Activated CD4-positive, alpha-beta memory T cell treated with anti-CD3 and anti-CD28 coated beads, Interleukin-2, amount 10 ng/mL, durations not matched to agents 7 days and 5 days (primary cell): ENCODE measurements around the gene CEBPE. TPM values are rescaled to one million over a fixed set of nuclear protein-coding genes. Genes with fewer than 3 reads are reported as not detected.

ENCODE experiments used
- CTCF ChIA-PET: fragments of 350-600 bp; sonication (Branson Sonifier 250); formaldehyde crosslinking; loops from one replicate; lab custom pipeline; 2021; ENCODE audit warnings: antibody characterized with exemption, inconsistent platforms; lab: Charles Lee
- POLR2A ChIA-PET: fragments of 350-600 bp; sonication (Branson Sonifier 250); formaldehyde crosslinking; loops from one replicate; lab custom pipeline; 2021; ENCODE audit warnings: antibody characterized with exemption; lab: Charles Lee
- DNase-seq: peaks from one replicate; pipeline ENCODE4 v3.0.0-alpha.2; 2020
- H3K27ac Mint-ChIP-seq: one replicate; pipeline ENCODE4 v1.8.0; 2021; ENCODE audit warnings: mild to moderate bottlenecking, mixed read lengths
- H3K27me3 Mint-ChIP-seq: one replicate; pipeline ENCODE4 v1.8.0; 2021; ENCODE audit warnings: mixed read lengths
- H3K36me3 Mint-ChIP-seq: one replicate; pipeline ENCODE4 v1.8.0; 2021; ENCODE audit warnings: low read depth, mixed read lengths
- H3K4me1 Mint-ChIP-seq: one replicate; pipeline ENCODE4 v1.8.0; 2021; ENCODE audit warnings: mixed read lengths
- H3K4me3 Mint-ChIP-seq: one replicate; pipeline ENCODE4 v1.8.0; 2021; ENCODE audit warnings: mild to moderate bottlenecking, mixed read lengths
- H3K9me3 Mint-ChIP-seq: one replicate; pipeline ENCODE4 v1.8.0; 2021; ENCODE audit warnings: mixed read lengths
- total RNA-seq, 2 experiments: library from RNA; stranded (reverse); gene quantifications; one replicate each; pipeline ENCODE4 v1.2.3, GENCODE V29; 2021

CEBPE gene
- total RNA-seq, 2 experiments from 2014 or later = 0.25 to 0.83 TPM

- H3K4me3 Mint-ChIP-seq = no peak overlapping the region
- CTCF ChIA-PET = interaction anchor here (1.5 kb wide), 1 partner anchor 33 kb away, joined by 5 read pairs; no protein-coding TSS in a partner anchor
- H3K4me1 Mint-ChIP-seq = peaks cover 3% of the 10 kb centered on the region
Measured at GRCh38 chr14:23153851-23154796, 35.1 kb upstream of the CEBPE start.

GRCh38 chr14:23151342-23151741, 32.3 kb upstream of the CEBPE start:
- ChIA-PET POLR2A (no interaction called here), CTCF (interaction anchor here (2.1 kb wide), 1 partner anchor 31 kb away, joined by 7 read pairs; no protein-coding TSS in a partner anchor)
- Mint-ChIP-seq H3K27ac (no peak overlapping the region), H3K36me3 (no peaks in the 10 kb centered on the region), H3K4me3 (no peak overlapping the region), H3K4me1 (peaks cover 6% of the 10 kb centered on the region), H3K27me3 (peaks cover 11% of the 10 kb centered on the region), H3K9me3 (no peaks in the 10 kb centered on the region)
- DNase-seq = no peak

More at GRCh38 chr14:23153851-23154796, 35.1 kb upstream of the CEBPE start:
- Mint-ChIP-seq H3K9me3 (no peaks in the 10 kb centered on the region), H3K27me3 (peaks cover 11% of the 10 kb centered on the region), H3K36me3 (no peaks in the 10 kb centered on the region), H3K27ac (no peak overlapping the region)
- no peak for DNase-seq
- POLR2A ChIA-PET = no interaction called here

GRCh38 chr14:23149745-23150144, 30.7 kb upstream of the CEBPE start:
- POLR2A ChIA-PET = interaction anchor here (0.6 kb wide), 1 partner anchor 29 kb away, joined by 3 read pairs; no protein-coding TSS in a partner anchor
- Mint-ChIP-seq H3K4me1 (peaks cover 8% of the 10 kb centered on the region), H3K9me3 (no peaks in the 10 kb centered on the region), H3K27me3 (peaks cover 11% of the 10 kb centered on the region), H3K27ac (no peak overlapping the region), H3K4me3 (no peak overlapping the region), H3K36me3 (no peaks in the 10 kb centered on the region)
- no peak for DNase-seq
- CTCF ChIA-PET = interaction anchor here (0.9 kb wide), 1 partner anchor 29 kb away, joined by 3 read pairs; no protein-coding TSS in a partner anchor

GRCh38 chr14:23148591-23149249, 29.7 kb upstream of the CEBPE start:
- ChIA-PET CTCF (interaction anchor here (0.9 kb wide), 1 partner anchor 28 kb away, joined by 3 read pairs; no protein-coding TSS in a partner anchor), POLR2A (no interaction called here)
- Mint-ChIP-seq H3K4me3 (no peak overlapping the region), H3K27ac (no peak overlapping the region), H3K9me3 (no peaks in the 10 kb centered on the region), H3K27me3 (peaks cover 12% of the 10 kb centered on the region), H3K4me1 (peaks cover 7% of the 10 kb centered on the region), H3K36me3 (no peaks in the 10 kb centered on the region)
- no peak for DNase-seq

- ChIA-PET POLR2A (no interaction called here), CTCF (no interaction called here)
- Mint-ChIP-seq H3K4me1 (peaks cover 6% of the 10 kb centered on the region), H3K36me3 (no peaks in the 10 kb centered on the region), H3K27me3 (peaks cover 10% of the 10 kb centered on the region), H3K27ac (no peak overlapping the region), H3K4me3 (no peak overlapping the region), H3K9me3 (no peaks in the 10 kb centered on the region)
- no peak for DNase-seq
Measured at GRCh38 chr14:23147676-23148075, 28.6 kb upstream of the CEBPE start.

- ChIA-PET CTCF (no interaction called here), POLR2A (no interaction called here)
- no peak for DNase-seq
- no peak overlapping the region for H3K27ac Mint-ChIP-seq
- H3K4me1 Mint-ChIP-seq = peaks cover 6% of the 10 kb centered on the region
- H3K27me3 Mint-ChIP-seq = peaks cover 12% of the 10 kb centered on the region
- no peaks in the 10 kb centered on the region for H3K9me3 Mint-ChIP-seq
- H3K36me3 Mint-ChIP-seq = no peaks in the 10 kb centered on the region
- no peak overlapping the region for H3K4me3 Mint-ChIP-seq
Measured at GRCh38 chr14:23146980-23147379, 27.9 kb upstream of the CEBPE start.

GRCh38 chr14:23146351-23146910, 27.4 kb upstream of the CEBPE start:
- H3K27ac Mint-ChIP-seq = no peak overlapping the region
- CTCF ChIA-PET = interaction anchor here (1.0 to 1.5 kb wide), 2 partner anchors 26 to 30 kb away, joined by 3 read pairs; no protein-coding TSS in a partner anchor
- DNase-seq = no peak
- POLR2A ChIA-PET = no interaction called here
- no peaks in the 10 kb centered on the region for H3K9me3 Mint-ChIP-seq
- no peak overlapping the region for H3K4me3 Mint-ChIP-seq
- peaks cover 6% of the 10 kb centered on the region for H3K4me1 Mint-ChIP-seq
- H3K36me3 Mint-ChIP-seq = no peaks in the 10 kb centered on the region
- peaks cover 12% of the 10 kb centered on the region for H3K27me3 Mint-ChIP-seq

GRCh38 chr14:23145794-23146350, 26.8 kb upstream of the CEBPE start:
- H3K4me1 Mint-ChIP-seq = peaks cover 6% of the 10 kb centered on the region
- ChIA-PET POLR2A (no interaction called here), CTCF (interaction anchor here (1.0 to 1.5 kb wide), 2 partner anchors 25 to 31 kb away, joined by 3 read pairs; no protein-coding TSS in a partner anchor)
- H3K4me3 Mint-ChIP-seq = no peak overlapping the region
- H3K27ac Mint-ChIP-seq = no peak overlapping the region
- H3K27me3 Mint-ChIP-seq = peaks cover 12% of the 10 kb centered on the region
- no peaks in the 10 kb centered on the region for H3K9me3 Mint-ChIP-seq
- H3K36me3 Mint-ChIP-seq = no peaks in the 10 kb centered on the region
- no peak for DNase-seq

- Mint-ChIP-seq H3K4me1 (peaks cover 6% of the 10 kb centered on the region), H3K27me3 (peaks cover 8% of the 10 kb centered on the region), H3K9me3 (no peaks in the 10 kb centered on the region), H3K4me3 (no peak overlapping the region), H3K27ac (no peak overlapping the region), H3K36me3 (no peaks in the 10 kb centered on the region)
- POLR2A ChIA-PET = interaction anchor here (1.1 kb wide), 1 partner anchor 24 kb away, joined by 3 read pairs; no protein-coding TSS in a partner anchor
- DNase-seq = no peak
- CTCF ChIA-PET = interaction anchor here (0.6 to 3.3 kb wide), 2 partner anchors 23 to 24 kb away, joined by 4 to 10 read pairs; no protein-coding TSS in a partner anchor
Measured at GRCh38 chr14:23143911-23144310, 24.9 kb upstream of the CEBPE start.

GRCh38 chr14:23142826-23143225, 23.8 kb upstream of the CEBPE start:
- Mint-ChIP-seq H3K27ac (no peak overlapping the region), H3K9me3 (no peaks in the 10 kb centered on the region), H3K27me3 (peaks cover 8% of the 10 kb centered on the region), H3K36me3 (no peaks in the 10 kb centered on the region), H3K4me1 (peaks cover 6% of the 10 kb centered on the region), H3K4me3 (no peak overlapping the region)
- no peak for DNase-seq
- ChIA-PET CTCF (interaction anchor here (3.3 kb wide), 1 partner anchor 23 kb away, joined by 10 read pairs; no protein-coding TSS in a partner anchor), POLR2A (interaction anchor here (1.1 kb wide), 1 partner anchor 23 kb away, joined by 3 read pairs; no protein-coding TSS in a partner anchor)

GRCh38 chr14:23141706-23142444, 22.8 kb upstream of the CEBPE start:
- Mint-ChIP-seq H3K27me3 (peaks cover 4% of the 10 kb centered on the region), H3K4me1 (peaks cover 4% of the 10 kb centered on the region), H3K27ac (no peak overlapping the region), H3K36me3 (no peaks in the 10 kb centered on the region), H3K9me3 (no peaks in the 10 kb centered on the region), H3K4me3 (no peak overlapping the region)
- POLR2A ChIA-PET = no interaction called here
- DNase-seq = no peak
- CTCF ChIA-PET = interaction anchor here (3.3 kb wide), 1 partner anchor 22 kb away, joined by 10 read pairs; no protein-coding TSS in a partner anchor
